ENCODE results near the gene KAT8. TPM values are rescaled to one million over a fixed set of nuclear protein-coding genes. Genes with fewer than 3 reads are reported as not detected.

Gene KAT8
- total RNA-seq, 6 donors from 2014 or later: 73.9 to 144 (median 83.6) TPM

DNA sequence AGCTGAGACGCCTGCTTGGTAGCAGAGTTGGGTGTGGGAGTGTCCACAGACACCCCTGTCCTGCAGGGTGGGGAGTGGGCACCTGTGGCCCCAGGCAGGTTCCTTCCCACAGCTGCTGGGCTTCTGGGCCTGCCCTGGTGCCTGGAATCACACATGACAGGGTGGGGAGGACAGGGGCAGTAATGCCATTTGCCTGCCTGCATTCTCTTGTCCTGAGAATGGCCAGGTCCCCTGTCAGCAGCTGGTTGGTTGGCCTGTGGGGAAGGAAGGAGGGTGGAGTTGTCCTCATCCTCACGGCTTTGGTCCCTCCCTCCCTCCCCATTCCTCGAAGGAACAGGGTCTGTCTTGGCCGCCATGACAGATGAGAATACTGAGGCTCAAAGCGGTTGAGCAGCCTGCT lies 33.9 kb upstream of the KAT8 start:
- Histone ChIP-seq H3K27me3 (no peaks in the 10 kb centered on the region), H3K27ac (peak overlapping the region in 1 of 4 donors; percentile 59), H3K36me3 (peaks cover 17 to 91% (median 50%) of the 10 kb centered on the region in 4 donors), H3K4me1 (peaks cover 10 to 42% (median 17%) of the 10 kb centered on the region in 4 donors), H3K9me3 (no peaks in the 10 kb centered on the region), H3K4me3 (no peak overlapping the region)
- WGBS, 2 donors: 90 to 93% methylated on average over 1 to 5 of the region's 5 CpGs
- TF ChIP-seq, protein P1, sequence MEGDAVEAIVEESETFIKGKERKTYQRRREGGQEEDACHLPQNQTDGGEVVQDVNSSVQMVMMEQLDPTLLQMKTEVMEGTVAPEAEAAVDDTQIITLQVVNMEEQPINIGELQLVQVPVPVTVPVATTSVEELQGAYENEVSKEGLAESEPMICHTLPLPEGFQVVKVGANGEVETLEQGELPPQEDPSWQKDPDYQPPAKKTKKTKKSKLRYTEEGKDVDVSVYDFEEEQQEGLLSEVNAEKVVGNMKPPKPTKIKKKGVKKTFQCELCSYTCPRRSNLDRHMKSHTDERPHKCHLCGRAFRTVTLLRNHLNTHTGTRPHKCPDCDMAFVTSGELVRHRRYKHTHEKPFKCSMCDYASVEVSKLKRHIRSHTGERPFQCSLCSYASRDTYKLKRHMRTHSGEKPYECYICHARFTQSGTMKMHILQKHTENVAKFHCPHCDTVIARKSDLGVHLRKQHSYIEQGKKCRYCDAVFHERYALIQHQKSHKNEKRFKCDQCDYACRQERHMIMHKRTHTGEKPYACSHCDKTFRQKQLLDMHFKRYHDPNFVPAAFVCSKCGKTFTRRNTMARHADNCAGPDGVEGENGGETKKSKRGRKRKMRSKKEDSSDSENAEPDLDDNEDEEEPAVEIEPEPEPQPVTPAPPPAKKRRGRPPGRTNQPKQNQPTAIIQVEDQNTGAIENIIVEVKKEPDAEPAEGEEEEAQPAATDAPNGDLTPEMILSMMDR (IDR thresholded peaks at IDR 0.05): no peak
- DNase-seq (no peak), ATAC-seq (ENCODE audit: low FRiP score in 2 of 2) (no peak)

DNA sequence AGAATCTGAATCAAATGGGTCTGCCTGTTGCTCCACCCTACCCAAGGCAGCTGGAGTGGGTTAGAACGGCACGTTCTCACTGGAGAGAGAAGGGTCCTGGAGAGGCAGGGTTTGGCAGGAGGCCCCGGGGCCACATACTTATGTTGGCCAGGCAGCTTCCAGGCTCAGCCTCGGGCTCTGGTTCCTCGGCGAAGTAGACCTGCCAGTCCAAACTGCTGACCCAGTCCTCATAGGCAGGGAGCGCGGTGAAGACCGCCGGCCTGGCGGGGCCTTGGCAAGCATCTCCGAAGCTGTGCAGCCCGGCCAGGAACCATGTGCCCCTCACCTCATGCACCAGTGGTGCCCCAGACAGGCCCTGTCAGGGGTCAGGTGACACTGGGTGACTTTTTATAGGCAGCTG lies 33.5 kb upstream of the KAT8 start:
- WGBS, 2 donors: 80 to 86% methylated on average over 1 to 10 of the region's 13 CpGs
- H3K9me3 ChIP-seq: no peaks in the 10 kb centered on the region
- H3K27me3 ChIP-seq: no peaks in the 10 kb centered on the region
- ATAC-seq (ENCODE audit: low FRiP score in 2 of 2): no peak
- DNase-seq: peak in 1 of 2 donors; percentile 63
- peak overlapping the region in 1 of 4 donors; percentile 61 for H3K27ac ChIP-seq
- peaks cover 10 to 37% (median 17%) of the 10 kb centered on the region in 4 donors for H3K4me1 ChIP-seq
- peaks cover 13 to 87% (median 46%) of the 10 kb centered on the region in 4 donors for H3K36me3 ChIP-seq
- TF ChIP-seq EP300 (IDR thresholded peaks at IDR 0.05): no peak
- TF ChIP-seq, protein P1 (IDR thresholded peaks at IDR 0.05): no peak
- no peak for TF ChIP-seq POLR2AphosphoS5 (IDR thresholded peaks at IDR 0.05)
- TF ChIP-seq POLR2A (IDR thresholded peaks at IDR 0.05): no peak
- H3K4me3 ChIP-seq: no peak overlapping the region

DNA sequence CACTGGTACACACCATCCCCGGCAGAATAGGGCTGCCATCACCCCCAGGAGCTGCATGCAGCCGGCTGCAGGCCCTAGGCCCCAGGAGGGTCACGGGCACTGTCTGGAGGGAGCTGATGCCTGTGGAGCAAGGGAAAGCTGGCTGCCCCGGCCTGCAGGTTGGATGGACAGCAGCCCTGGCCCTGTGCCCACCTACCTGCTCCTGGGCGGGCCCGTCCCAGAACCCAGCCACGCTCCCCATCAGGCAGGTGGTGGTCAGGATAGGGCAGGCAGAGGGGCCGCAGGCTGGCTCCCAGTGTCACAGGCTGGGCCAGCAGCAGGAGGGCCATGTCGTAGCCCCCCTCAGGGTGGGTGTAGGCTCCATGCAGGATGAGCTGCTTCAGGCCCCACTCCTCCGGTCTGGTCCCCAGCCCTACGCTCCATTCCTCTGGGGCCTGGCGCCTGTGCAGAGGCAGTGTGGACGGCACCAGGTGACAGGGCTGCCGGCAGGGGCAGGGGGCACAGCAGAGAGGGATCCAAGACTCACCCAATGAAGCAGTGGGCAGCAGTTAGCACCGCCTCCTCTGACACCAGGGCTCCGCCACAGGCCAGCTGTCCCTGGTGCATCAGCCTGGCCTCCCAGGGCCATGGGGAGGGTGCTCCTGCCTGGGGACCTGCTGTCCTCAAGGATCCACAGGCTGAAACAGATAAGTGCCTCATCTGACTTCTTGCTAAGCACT lies 32.7 kb upstream of the KAT8 start:
- Histone ChIP-seq H3K9me3 (no peaks in the 10 kb centered on the region), H3K4me1 (peaks cover 10 to 32% (median 17%) of the 10 kb centered on the region in 4 donors), H3K27me3 (no peaks in the 10 kb centered on the region), H3K4me3 (no peak overlapping the region), H3K27ac (peak overlapping the region in 1 of 4 donors; percentile 61), H3K36me3 (peaks cover 13 to 87% (median 40%) of the 10 kb centered on the region in 4 donors)
- DNase-seq: no peak
- ATAC-seq (ENCODE audit: low FRiP score in 2 of 2): peak in 1 of 2 donors; percentile 3
- 90 to 94% methylated on average over 2 to 10 of the region's 16 CpGs for WGBS, 2 donors
- TF ChIP-seq EP300 (IDR thresholded peaks at IDR 0.05) (no peak), POLR2A (IDR thresholded peaks at IDR 0.05) (no peak), POLR2AphosphoS5 (IDR thresholded peaks at IDR 0.05) (no peak)
- TF ChIP-seq, protein P1 (IDR thresholded peaks at IDR 0.05): no peak

DNA sequence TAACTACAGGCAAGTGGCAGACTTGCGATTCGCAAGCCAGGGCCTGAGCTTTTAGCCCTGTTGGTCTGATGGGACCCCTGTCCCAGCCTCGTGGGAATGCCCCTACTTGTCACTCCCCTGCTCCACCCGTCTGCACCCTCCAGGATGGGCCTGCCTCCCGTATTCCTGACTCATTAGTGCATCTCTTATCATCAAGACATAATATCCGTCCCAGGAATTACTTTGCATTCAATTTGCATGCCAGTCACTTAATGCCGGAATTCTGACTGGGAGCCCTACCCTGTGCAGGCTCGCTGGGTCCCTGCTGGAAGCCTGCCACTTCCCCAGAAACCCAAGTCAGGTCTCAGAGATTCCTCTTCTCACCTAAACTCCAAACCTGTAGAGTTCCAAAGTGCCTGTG lies 32.1 kb upstream of the KAT8 start:
- no peak for DNase-seq
- no peaks in the 10 kb centered on the region for H3K9me3 ChIP-seq
- ATAC-seq (ENCODE audit: low FRiP score in 2 of 2): no peak
- 82 to 86% methylated on average over 8 of the region's 8 CpGs for WGBS, 2 donors
- no peak overlapping the region for H3K4me3 ChIP-seq
- H3K36me3 ChIP-seq: peaks cover 7 to 85% (median 35%) of the 10 kb centered on the region in 4 donors
- peaks cover 10 to 31% (median 17%) of the 10 kb centered on the region in 4 donors for H3K4me1 ChIP-seq
- TF ChIP-seq, protein P1 (IDR thresholded peaks at IDR 0.05): no peak
- no peak for TF ChIP-seq POLR2A (IDR thresholded peaks at IDR 0.05)
- TF ChIP-seq POLR2AphosphoS5 (IDR thresholded peaks at IDR 0.05): no peak
- TF ChIP-seq EP300 (IDR thresholded peaks at IDR 0.05): no peak
- H3K27ac ChIP-seq: no peak overlapping the region
- no peaks in the 10 kb centered on the region for H3K27me3 ChIP-seq

All from upper lobe of left lung (tissue), 6 donors.